Adrenal gland (tissue), 12 donors: Measurements from ENCODE around the gene LIG4. TPM values are rescaled to one million over a fixed set of nuclear protein-coding genes. Genes with fewer than 3 reads are reported as not detected.
"Not testable (repeated sequence)": the region's sequence is repeated elsewhere in the genome, so short reads cannot be mapped to it uniquely, and the experiment has no call there.

ENCODE experiments used
- DNase-seq, 7 donors: peaks; one replicate each; pipeline ENCODE4 v3.0.0-alpha.2; 2019 to 2020
- H3K27ac ChIP-seq, 5 donors: fragments of 200-600 bp; sonication (generic) in 4 of 5; 1 replicate in 3 of 5; 2 replicates in 2 of 5; pipeline versions ENCODE4 v1.5.1 to v1.8.0; 2016 to 2020; ENCODE audit warnings: mild to moderate bottlenecking in 1 of 5
- H3K27me3 ChIP-seq: fragments of 200-600 bp; 2 replicates; pipeline ENCODE4 v1.8.0; 2021
- H3K36me3 ChIP-seq, 2 donors: fragments of 200-600 bp; replicated peaks in 1 of 2; 1 replicate in 1 of 2; 2 replicates in 1 of 2; pipeline versions ENCODE4 v1.5.1 to v1.8.0; 2018 to 2022
- H3K4me1 ChIP-seq, 2 donors: fragments of 200-600 bp; replicated peaks in 1 of 2; 1 replicate in 1 of 2; 2 replicates in 1 of 2; pipeline versions ENCODE4 v1.5.1 to v1.8.0; 2018 to 2021
- H3K4me3 ChIP-seq, 4 donors: fragments of 200-600 bp; sonication (generic) in 3 of 4; one replicate each; pipeline ENCODE4 v1.5.1; 2016 to 2018
- H3K9me3 ChIP-seq, 3 donors: fragments of 200-600 bp; sonication (generic) in 1 of 3; replicated peaks in 1 of 3; 1 replicate in 2 of 3; 2 replicates in 1 of 3; pipeline versions ENCODE4 v1.5.1 to v1.8.0; 2016 to 2021
- POLR2A ChIP-seq, 2 donors: fragments of 450-650 bp; IDR thresholded peaks; one replicate each; pipeline ENCODE4 v1.6.1; 2017; ENCODE audit warnings: antibody characterized with exemption in 2 of 2, mild to moderate bottlenecking in 2 of 2, moderate library complexity in 1 of 2
- WGBS, 4 donors: extraction: QIAGEN DNeasy Blood & Tissue Kit in 2 of 4; methylation state at CpG; one replicate each; pipeline versions ENCODE4 v1.1.5 to v1.1.7; 2013 to 2017; 5-methylcytosine and 5-hydroxymethylcytosine counted together
- intact Hi-C, 2 donors: fragments of 100-400 bp; cut with DNase I; formaldehyde crosslinking; loops; one replicate each; pipeline versions ENCODE4 v1.14.1 to v1.15.0; 2022 to 2023
- polyA plus RNA-seq, 3 donors: library from polyadenylated mRNA; stranded (reverse); fragments of 200-250 nt in 2 of 3; fragments of 350-450 nt in 1 of 3; fragmentation: Illumina TruSeq in 1 of 3; extraction: RNeasy Lipid Tissue Mini Kit (QIAGEN cat#74804) in 1 of 3; gene quantifications; one replicate each; pipeline ENCODE4 v1.2.3, GENCODE V29; 2013 to 2014
- total RNA-seq, 9 donors: library from RNA; depleted of rRNA in 4 of 9; stranded (reverse); fragments of >200 nt in 4 of 9; fragments of 120-200 nt in 1 of 9; fragmentation: NEBNext Ultra II Directional in 1 of 9; extraction: Animal tissue kit (Norgen Biotek cat#: 25700) in 1 of 9; gene quantifications; one replicate each; pipeline versions ENCODE4 v1.1.0 to v1.2.4, GENCODE V29; 2013 to 2023
- TF ChIP-seq, protein P1 (sequence below), 6 experiments: fragments of 450-650 bp in 4 of 6; fragments of 200-600 bp in 2 of 6; sonication (generic) in 1 of 6; IDR thresholded peaks; 1 replicate in 5 of 6; 2 replicates in 1 of 6; pipeline versions ENCODE4 v1.5.1 to v1.8.0; 2016 to 2021; ENCODE audit warnings: antibody characterized with exemption in 6 of 6, mild to moderate bottlenecking in 2 of 6, moderate library complexity in 1 of 6
- donor health status: healthy with polysubstance abuse.
- donor health status: Bipolar disorder and iron deficiency.
- donor health status: DM: yes; HTN: yes; CAD: no.
- donor health status: DM: no; HTN: no; CAD: no.
- donor health status: DM: no; HTN: no; CAD: no.
- donor health status: DM: yes; HTN: yes; CAD: no.

Gene LIG4
- total and polyA plus RNA-seq, 12 donors: 5.9 to 20.1 (median 13.3) TPM

DNA sequence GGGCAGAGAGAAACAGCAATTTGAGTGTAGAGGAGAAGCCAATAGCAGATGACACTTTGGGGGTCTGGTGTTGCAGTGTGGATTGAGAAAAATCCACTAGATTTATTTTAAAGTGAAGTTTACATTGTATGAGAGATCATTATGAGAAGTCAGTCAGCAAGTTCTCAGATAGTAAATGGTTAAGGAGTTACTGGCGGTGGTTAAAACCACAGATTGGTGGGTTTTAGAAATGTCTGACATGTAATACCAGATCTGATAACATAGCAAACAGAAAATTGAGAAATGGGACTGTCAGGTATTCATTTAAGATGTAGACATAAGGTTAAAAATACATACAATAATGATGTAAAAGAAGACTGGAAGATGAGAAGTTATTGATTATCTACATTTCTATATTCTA, 10.1 kb upstream of the LIG4 start:
- Histone ChIP-seq H3K4me3 (no peak overlapping the region), H3K9me3 (no peaks in the 10 kb centered on the region), H3K36me3 (no peaks in the 10 kb centered on the region), H3K27me3 (no peaks in the 10 kb centered on the region), H3K27ac (no peak overlapping the region), H3K4me1 (peaks cover 0 to 36% of the 10 kb centered on the region in 2 donors)
- intact Hi-C loops: loop anchor here in 1 of 2 donors (10.0 kb wide), 1 partner anchor 99 kb away; no protein-coding TSS in a partner anchor
- no peak for DNase-seq
- 70 to 88% (median 83%) methylated on average over 1 of the region's 1 CpG for WGBS, 4 donors
- no peak for TF ChIP-seq POLR2A (IDR thresholded peaks at IDR 0.05)
- TF ChIP-seq, protein P1, sequence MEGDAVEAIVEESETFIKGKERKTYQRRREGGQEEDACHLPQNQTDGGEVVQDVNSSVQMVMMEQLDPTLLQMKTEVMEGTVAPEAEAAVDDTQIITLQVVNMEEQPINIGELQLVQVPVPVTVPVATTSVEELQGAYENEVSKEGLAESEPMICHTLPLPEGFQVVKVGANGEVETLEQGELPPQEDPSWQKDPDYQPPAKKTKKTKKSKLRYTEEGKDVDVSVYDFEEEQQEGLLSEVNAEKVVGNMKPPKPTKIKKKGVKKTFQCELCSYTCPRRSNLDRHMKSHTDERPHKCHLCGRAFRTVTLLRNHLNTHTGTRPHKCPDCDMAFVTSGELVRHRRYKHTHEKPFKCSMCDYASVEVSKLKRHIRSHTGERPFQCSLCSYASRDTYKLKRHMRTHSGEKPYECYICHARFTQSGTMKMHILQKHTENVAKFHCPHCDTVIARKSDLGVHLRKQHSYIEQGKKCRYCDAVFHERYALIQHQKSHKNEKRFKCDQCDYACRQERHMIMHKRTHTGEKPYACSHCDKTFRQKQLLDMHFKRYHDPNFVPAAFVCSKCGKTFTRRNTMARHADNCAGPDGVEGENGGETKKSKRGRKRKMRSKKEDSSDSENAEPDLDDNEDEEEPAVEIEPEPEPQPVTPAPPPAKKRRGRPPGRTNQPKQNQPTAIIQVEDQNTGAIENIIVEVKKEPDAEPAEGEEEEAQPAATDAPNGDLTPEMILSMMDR (IDR thresholded peaks at IDR 0.05): no peak

DNA sequence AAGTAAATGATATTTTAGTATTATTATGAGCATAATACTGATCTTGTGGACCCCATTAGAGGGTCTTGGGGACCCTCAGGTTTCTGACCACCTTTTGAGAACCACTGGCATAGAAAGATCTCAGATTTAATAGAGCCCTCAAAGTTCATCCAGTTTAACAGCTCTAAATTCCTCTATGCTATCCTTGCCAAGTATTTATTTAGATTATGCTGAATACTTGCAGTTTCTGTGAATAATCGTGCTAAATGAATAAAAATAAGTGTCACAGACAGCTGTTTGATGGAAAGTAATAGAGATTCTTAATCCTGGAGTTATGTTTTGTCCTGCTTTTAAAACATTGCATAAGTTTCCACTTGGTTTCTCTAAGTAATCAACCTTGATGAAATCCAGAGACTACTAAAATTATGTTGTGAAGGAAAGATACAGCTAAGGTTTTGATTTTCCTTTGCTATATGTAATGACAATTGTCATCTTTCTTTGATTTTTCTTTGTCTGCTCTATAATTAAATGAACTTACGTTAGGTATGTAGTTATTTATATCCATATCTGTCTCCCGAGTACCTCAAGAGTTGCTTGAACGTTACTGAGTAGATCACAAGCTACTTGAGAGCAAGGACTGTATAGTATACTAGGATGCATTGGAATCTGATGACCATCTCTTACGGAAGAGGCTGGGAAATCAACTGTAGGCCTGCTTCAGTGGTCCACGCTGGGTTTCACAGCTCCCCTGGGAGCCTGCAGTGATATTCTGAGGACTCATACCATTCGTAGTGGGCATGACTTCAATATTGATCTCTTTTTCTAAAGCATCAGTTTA, 8.6 kb upstream of the LIG4 start:
- Histone ChIP-seq H3K27ac (no peak overlapping the region), H3K4me1 (peaks cover 9 to 49% of the 10 kb centered on the region in 2 donors), H3K36me3 (no peaks in the 10 kb centered on the region), H3K4me3 (no peak overlapping the region), H3K9me3 (no peaks in the 10 kb centered on the region), H3K27me3 (no peaks in the 10 kb centered on the region)
- WGBS, 4 donors: 85 to 90% (median 88%) methylated on average over 7 of the region's 7 CpGs
- TF ChIP-seq, protein P1 (IDR thresholded peaks at IDR 0.05): no peak
- TF ChIP-seq POLR2A (IDR thresholded peaks at IDR 0.05): no peak
- no peak for DNase-seq
- intact Hi-C loops: loop anchor here in 1 of 2 donors (10.0 kb wide), 1 partner anchor 101 kb away; no protein-coding TSS in a partner anchor

DNA sequence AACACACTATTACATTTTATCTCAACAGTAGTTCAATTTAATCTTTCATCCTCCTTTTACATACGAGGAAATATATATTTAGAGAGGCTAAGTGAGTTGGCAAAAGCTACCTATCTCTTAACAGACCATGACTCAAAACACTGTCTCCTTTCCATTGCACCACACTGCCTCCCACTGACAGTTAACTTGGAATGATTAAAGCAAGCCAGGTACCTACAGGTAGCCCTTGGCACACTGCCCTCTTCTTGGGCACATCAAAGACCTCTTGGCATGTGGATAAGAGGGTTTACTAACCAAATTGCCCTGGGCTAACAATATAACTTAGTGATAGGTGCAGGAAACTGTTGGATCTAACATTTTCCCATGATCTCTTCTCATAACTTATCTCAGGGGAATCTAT, 4.7 kb upstream of the LIG4 start:
- no peaks in the 10 kb centered on the region for H3K27me3 ChIP-seq
- TF ChIP-seq POLR2A (IDR thresholded peaks at IDR 0.05): no peak
- TF ChIP-seq, protein P1 (IDR thresholded peaks at IDR 0.05): no peak
- H3K4me3 ChIP-seq: peak overlapping the region in 1 of 4 donors; percentile 87
- H3K36me3 ChIP-seq: no peaks in the 10 kb centered on the region
- DNase-seq: no peak
- H3K4me1 ChIP-seq: peaks cover 17 to 44% of the 10 kb centered on the region in 2 donors
- no peak overlapping the region for H3K27ac ChIP-seq
- no peaks in the 10 kb centered on the region for H3K9me3 ChIP-seq
- 33 to 63% (median 46%) methylated on average over 1 of the region's 1 CpG for WGBS, 4 donors
- intact Hi-C loops: loop anchor here in 1 of 2 donors (10.0 kb wide), 1 partner anchor 105 kb away; no protein-coding TSS in a partner anchor

DNA sequence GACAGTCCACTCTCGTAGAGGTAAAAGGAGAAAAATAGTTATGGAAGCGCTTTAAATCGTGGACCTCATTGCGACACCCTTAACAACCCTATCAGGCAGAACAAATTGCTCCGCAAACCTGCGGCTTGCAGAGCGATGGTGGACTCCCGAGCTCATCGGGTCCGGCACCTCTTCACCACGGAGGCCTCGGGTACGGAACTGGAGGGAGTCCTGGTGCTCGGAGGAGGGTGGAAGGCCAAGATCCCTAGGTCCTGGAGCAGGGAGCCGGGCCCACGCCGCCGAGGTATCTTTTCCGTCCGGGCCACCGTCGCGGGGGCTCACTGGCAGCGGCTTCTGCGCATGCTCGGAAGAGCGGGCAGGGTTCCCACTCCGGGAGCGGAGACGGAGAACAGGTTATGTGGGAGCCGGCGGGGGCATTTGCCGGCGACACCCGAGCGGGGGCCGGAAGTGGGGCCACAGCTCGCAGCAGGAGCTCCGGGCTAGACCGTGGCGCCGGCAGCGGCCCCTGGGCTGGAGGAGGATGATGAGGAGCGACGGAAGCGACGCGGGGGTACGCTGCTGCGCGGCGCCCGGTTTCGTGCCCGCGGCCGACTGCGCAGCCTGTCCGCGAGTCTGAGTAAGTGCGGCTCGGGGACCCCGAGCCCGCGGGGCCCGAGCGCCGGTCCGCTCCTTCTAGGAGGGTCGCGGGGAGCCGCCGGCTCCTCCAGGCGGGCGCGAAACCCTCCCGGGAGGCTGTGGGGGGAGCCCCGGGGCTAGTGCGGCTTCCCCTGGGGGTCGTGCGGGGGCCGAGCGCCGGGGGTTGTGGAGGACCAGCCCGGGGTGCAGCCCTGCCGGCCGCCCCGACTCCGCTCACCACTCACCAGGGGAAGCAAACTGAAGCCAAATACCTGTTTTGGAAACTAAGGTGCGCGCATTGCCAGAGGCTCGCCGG, 3.0 kb upstream of the LIG4 start, which contains the start of gene ABHD13:
TSS of gene ABHD13 (plus strand) at position 349 of the 931 bp plus-strand sequence. CDS start 10,827 bp downstream, outside the sequence.
- H3K4me1 ChIP-seq: peaks cover 20 to 44% of the 10 kb centered on the region in 2 donors
- H3K27ac ChIP-seq: peak within 1 kb of the TSS; percentile 75 to 91 (median 78)
- peak; percentile 90 to 94 (median 91) for DNase-seq
- peak within 1 kb of the TSS; percentile 83 to 90 (median 86) for H3K4me3 ChIP-seq
- peak; percentile 57 to 66 for TF ChIP-seq POLR2A (IDR thresholded peaks at IDR 0.05)
- TF ChIP-seq, protein P1 (IDR thresholded peaks at IDR 0.05): peak in 1 of 6 experiments; percentile 13
- 0 to 1% (median 0%) methylated on average over 18 to 93 of the region's 93 CpGs for WGBS, 4 donors
- no peaks in the 10 kb centered on the region for H3K36me3 ChIP-seq
- intact Hi-C loops: no loop called here
- H3K9me3 ChIP-seq: no peaks in the 10 kb centered on the region
- H3K27me3 ChIP-seq: no peaks in the 10 kb centered on the region

DNA sequence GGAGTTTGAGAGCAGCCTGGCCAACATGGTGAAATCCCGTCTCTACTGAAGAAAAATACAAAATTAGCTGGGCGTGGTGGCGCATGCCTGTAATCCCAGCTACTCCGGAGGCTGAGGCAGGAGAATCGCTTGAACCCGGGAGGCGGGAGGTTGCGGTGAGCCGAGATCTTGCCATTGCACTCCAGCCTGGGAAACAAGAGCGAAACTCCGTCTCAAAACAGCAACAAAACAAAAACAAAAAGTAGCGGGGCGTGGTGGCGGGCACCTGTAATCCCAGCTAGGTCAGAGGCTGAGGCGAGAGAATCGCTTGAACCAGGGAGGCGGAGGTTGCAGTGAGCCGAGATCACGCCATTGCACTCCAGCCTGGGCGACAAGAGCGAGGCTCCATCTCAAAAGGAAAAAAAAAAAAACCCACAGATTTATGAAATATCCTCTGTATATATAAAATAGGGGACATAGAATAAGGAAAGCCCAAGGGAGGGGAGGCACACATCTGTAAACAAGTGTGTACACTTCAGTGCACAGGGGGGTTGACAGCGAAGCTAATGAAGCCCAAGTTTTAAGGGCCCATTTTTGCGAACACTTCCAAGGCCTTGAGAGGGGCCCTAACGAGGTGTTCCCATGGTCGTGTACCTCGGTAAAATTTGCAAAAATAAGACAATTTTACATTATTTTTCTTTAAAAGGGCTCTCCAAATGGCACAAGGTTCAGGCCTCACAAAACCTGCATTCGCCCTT, 2.1 kb upstream of the LIG4 start:
- H3K4me1 ChIP-seq: peaks cover 20 to 44% of the 10 kb centered on the region in 2 donors
- DNase-seq: peak in 2 of 7 donors; percentile 10 to 21

More for the DNA sequence above, 2.1 kb upstream of the LIG4 start:
- 67 to 70% (median 69%) methylated on average over 25 to 27 of the region's 27 CpGs for WGBS, 4 donors
- H3K36me3 ChIP-seq, intact Hi-C loops, H3K9me3 ChIP-seq, H3K27me3 ChIP-seq: not testable (repeated sequence)
- Histone ChIP-seq H3K4me3 (peak overlapping the region in 3 of 4 donors; percentile 85 to 90 (median 87)), H3K27ac (peak overlapping the region; percentile 75 to 91 (median 78))
